K562 (cell line): Measurements from ENCODE around the gene PRKAR2B. TPM values are rescaled to one million over a fixed set of nuclear protein-coding genes. Genes with fewer than 3 reads are reported as not detected.
A peak's percentile ranks its signal among the peaks of the same experiment; 100 is the strongest.

Experiments
- ARID1B ChIP-seq: fragments of 450-650 bp; IDR thresholded peaks from 2 replicates; pipeline ENCODE4 v1.6.1; 2016; ENCODE audit warnings: antibody characterized with exemption, mild to moderate bottlenecking, inconsistent platforms
- CXXC5 ChIP-seq: fragments of 250-450 bp; sonication (Bioruptor Pico); IDR thresholded peaks from 2 replicates; pipeline ENCODE4 v1.8.0; 2022; ENCODE audit warnings: inconsistent platforms, mild to moderate bottlenecking, moderate library complexity
- FOSL1 ChIP-seq: fragments of 200-800 bp; sonication (Bioruptor generic); conservative IDR thresholded peaks from 2 replicates; pipeline ENCODE4 v1.6.1; 2016; ENCODE audit warnings: missing genetic modification characterization, missing compliant biosample characterization
- HDGF ChIP-seq: fragments of 450-650 bp; IDR thresholded peaks from 2 replicates; pipeline ENCODE4 v1.6.1; 2016
- HIVEP1 ChIP-seq: fragments of 250-450 bp; sonication (Bioruptor Pico); IDR thresholded peaks from 2 replicates; pipeline ENCODE4 v1.4.0; 2020; ENCODE audit warnings: mild to moderate bottlenecking
- KLF1 ChIP-seq: fragments of 450-650 bp; IDR thresholded peaks from 2 replicates; pipeline ENCODE4 v1.6.1; 2016; ENCODE audit warnings: missing genetic modification characterization, missing compliant biosample characterization
- MEIS2 ChIP-seq: fragments of 450-650 bp; IDR thresholded peaks from 2 replicates; pipeline ENCODE4 v1.6.1; 2014; ENCODE audit warnings: mild to moderate bottlenecking; ENCODE audit not compliant: partially characterized antibody
- MIER1 ChIP-seq: fragments of 450-650 bp; IDR thresholded peaks from 2 replicates; pipeline ENCODE4 v1.6.1; 2016; ENCODE audit warnings: antibody characterized with exemption, mild to moderate bottlenecking, low read depth
- MYC ChIP-seq, 2 experiments: fragments of 250-450 bp in 1 of 2; sonication (Bioruptor Pico) in 1 of 2; IDR thresholded peaks; 2 replicates each; pipeline versions ENCODE4 v1.5.1 to v1.6.1; 2012 to 2021; ENCODE audit warnings: low read depth in 2 of 2, borderline replicate concordance in 1 of 2, improper control_type of control experiment in 1 of 2, low read length in 1 of 2, mild to moderate bottlenecking in 1 of 2, moderate library complexity in 1 of 2
- NFYB ChIP-seq: IDR thresholded peaks from 2 replicates; pipeline ENCODE4 v1.6.1; 2011; ENCODE audit warnings: mild to moderate bottlenecking, moderate library complexity; ENCODE audit not compliant: insufficient read length; ENCODE audit errors: extremely low read depth
- RBBP5 ChIP-seq: fragments of 200-600 bp; sonication (generic); IDR thresholded peaks from 2 replicates; pipeline ENCODE4 v1.6.1; 2012; ENCODE audit warnings: borderline replicate concordance, mild to moderate bottlenecking, low read length, control low read depth, inconsistent platforms; ENCODE audit not compliant: insufficient read depth, poor library complexity, severe bottlenecking
- RHOXF2B ChIP-seq: fragments of 250-450 bp; sonication (Bioruptor Pico); conservative IDR thresholded peaks from 2 replicates; pipeline ENCODE4 v1.5.1; 2021
- SPI1 ChIP-seq: IDR thresholded peaks from 2 replicates; pipeline ENCODE4 v1.6.1; 2011; ENCODE audit warnings: low read depth, low read length, control low read depth, borderline replicate concordance
- TGIF2 ChIP-seq: sonication (generic); formaldehyde crosslinking; IDR thresholded peaks from 2 replicates; pipeline ENCODE4 v1.8.1; 2022; ENCODE audit warnings: mild to moderate bottlenecking, missing genetic modification reagents, moderate library complexity
- ZNF274 ChIP-seq: IDR thresholded peaks from 2 replicates; pipeline ENCODE4 v1.6.1; 2011; ENCODE audit warnings: low read depth, mild to moderate bottlenecking, low read length, moderate library complexity, borderline replicate concordance
- ZNF316 ChIP-seq: fragments of 450-650 bp; IDR thresholded peaks from 2 replicates; pipeline ENCODE4 v1.6.1; 2016
- ZNF717 ChIP-seq: fragments of 250-450 bp; sonication (Bioruptor Pico); IDR thresholded peaks from 2 replicates; pipeline ENCODE4 v1.5.0; 2021
- polyA plus RNA-seq, 8 experiments: library from polyadenylated mRNA; depleted of rRNA in 4 of 8; stranded (reverse) in 5 of 8; unstranded in 3 of 8; fragments of >200 nt; fragmentation: Nextera tagmentation in 2 of 8; fragmentation: Illumina TruSeq in 1 of 8; extraction: Ambion mirVana in 2 of 8; extraction: Trizol in 1 of 8; gene quantifications; 2 replicates each; pipeline versions ENCODE4 v1.2.1 to v1.2.3, GENCODE V29; 2011 to 2014; ENCODE audit warnings: inconsistent platforms in 1 of 8, missing spikeins in 1 of 8
- total RNA-seq, 7 experiments: library from RNA; depleted of rRNA in 6 of 7; stranded (reverse); fragments of >200 nt in 6 of 7; fragmentation: Illumina TruSeq in 2 of 7; extraction: Trizol in 2 of 7; gene quantifications; 2 replicates each; pipeline versions ENCODE4 v1.2.1 to v1.2.3, GENCODE V29; 2011 to 2021; ENCODE audit warnings: low replicate concordance in 1 of 7
- TF ChIP-seq, protein P1 (sequence below), 2 experiments: fragments of 450-650 bp in 1 of 2; sonication (generic) in 1 of 2; formaldehyde crosslinking in 1 of 2; IDR thresholded peaks in 1 of 2; conservative IDR thresholded peaks in 1 of 2; 2 replicates each; pipeline versions ENCODE4 v1.6.1 to v1.8.1; 2016 to 2023; ENCODE audit warnings: mild to moderate bottlenecking in 2 of 2, moderate library complexity in 2 of 2, inconsistent platforms in 1 of 2, missing genetic modification reagents in 1 of 2
- TF ChIP-seq, protein P2 (sequence below): fragments of 250-450 bp; sonication (Bioruptor Pico); IDR thresholded peaks from 2 replicates; pipeline ENCODE4 v1.5.0; 2020; ENCODE audit warnings: mild to moderate bottlenecking
- TF ChIP-seq, protein P3 (sequence below): fragments of 450-650 bp; IDR thresholded peaks from 2 replicates; pipeline ENCODE4 v1.6.1; 2016; ENCODE audit warnings: antibody characterized with exemption
- TF ChIP-seq, protein P4 (sequence below): sonication (generic); formaldehyde crosslinking; IDR thresholded peaks from 2 replicates; pipeline ENCODE4 v1.8.1; 2023; ENCODE audit warnings: mild to moderate bottlenecking, missing genetic modification reagents

The PRKAR2B gene
- total and polyA plus RNA-seq, 9 of the 15 experiments (the other 6 are each of a cell fraction or from before 2014, with no cell fraction given): 59.0 to 173 (median 129) TPM

DNA sequence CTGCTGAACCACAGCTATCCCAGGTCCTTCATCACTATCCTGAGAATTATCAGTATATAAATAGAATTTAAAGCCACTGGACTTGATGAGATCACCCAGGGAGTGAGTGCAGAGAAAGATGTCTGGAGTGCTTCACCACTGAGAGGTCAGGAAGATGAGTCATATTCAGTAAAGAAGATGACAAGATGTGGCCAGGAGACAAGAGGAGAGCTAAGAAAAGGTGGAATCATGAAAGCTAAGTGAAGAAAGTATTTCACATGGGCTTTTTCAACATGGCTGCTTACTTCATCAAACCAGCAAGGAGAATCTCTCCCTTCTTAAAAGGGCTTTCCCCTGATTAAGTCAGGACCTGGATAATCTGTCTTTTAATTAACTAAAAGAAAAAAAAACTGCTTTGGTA is 9.1 kb upstream of the PRKAR2B start (continued):
- TF ChIP-seq, protein P1, sequence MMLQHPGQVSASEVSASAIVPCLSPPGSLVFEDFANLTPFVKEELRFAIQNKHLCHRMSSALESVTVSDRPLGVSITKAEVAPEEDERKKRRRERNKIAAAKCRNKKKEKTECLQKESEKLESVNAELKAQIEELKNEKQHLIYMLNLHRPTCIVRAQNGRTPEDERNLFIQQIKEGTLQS (IDR thresholded peaks at IDR 0.05): peak; percentile 100
- TF ChIP-seq, protein P1 (CRISPR knock-in tag; conservative IDR thresholded peaks at IDR 0.05): peak; percentile 97
- no peak for TF ChIP-seq ZNF316
- TF ChIP-seq CXXC5: no peak; the same call in none of the 2 replicates
- TF ChIP-seq, protein P2, sequence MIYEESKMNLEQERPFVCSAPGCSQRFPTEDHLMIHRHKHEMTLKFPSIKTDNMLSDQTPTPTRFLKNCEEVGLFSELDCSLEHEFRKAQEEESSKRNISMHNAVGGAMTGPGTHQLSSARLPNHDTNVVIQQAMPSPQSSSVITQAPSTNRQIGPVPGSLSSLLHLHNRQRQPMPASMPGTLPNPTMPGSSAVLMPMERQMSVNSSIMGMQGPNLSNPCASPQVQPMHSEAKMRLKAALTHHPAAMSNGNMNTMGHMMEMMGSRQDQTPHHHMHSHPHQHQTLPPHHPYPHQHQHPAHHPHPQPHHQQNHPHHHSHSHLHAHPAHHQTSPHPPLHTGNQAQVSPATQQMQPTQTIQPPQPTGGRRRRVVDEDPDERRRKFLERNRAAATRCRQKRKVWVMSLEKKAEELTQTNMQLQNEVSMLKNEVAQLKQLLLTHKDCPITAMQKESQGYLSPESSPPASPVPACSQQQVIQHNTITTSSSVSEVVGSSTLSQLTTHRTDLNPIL (CRISPR knock-in tag): no peak
- TF ChIP-seq NFYB: no peak
- no peak for TF ChIP-seq TGIF2 (CRISPR knock-in tag)
- peak; percentile 88 for TF ChIP-seq MEIS2
- TF ChIP-seq, protein P3, sequence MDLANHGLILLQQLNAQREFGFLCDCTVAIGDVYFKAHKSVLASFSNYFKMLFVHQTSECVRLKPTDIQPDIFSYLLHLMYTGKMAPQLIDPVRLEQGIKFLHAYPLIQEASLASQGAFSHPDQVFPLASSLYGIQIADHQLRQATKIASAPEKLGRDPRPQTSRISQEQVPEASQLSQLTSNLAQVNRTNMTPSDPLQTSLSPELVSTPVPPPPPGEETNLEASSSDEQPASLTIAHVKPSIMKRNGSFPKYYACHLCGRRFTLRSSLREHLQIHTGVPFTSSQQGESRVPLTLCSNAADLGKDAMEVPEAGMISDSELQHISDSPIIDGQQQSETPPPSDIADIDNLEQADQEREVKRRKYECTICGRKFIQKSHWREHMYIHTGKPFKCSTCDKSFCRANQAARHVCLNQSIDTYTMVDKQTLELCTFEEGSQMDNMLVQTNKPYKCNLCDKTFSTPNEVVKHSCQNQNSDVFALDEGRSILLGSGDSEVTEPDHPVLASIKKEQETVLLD: peak; percentile 64; the same call in 1 of the 2 replicates
- TF ChIP-seq RBBP5: no peak
- TF ChIP-seq MYC (IDR thresholded peaks at IDR 0.05; ENCODE audit: low read depth, low read length): peak; percentile 9; the same call in 1 of the 2 replicates
- no peak for TF ChIP-seq MYC (CRISPR knock-in tag; IDR thresholded peaks at IDR 0.05; ENCODE audit: borderline replicate concordance, low read depth)
- no peak for TF ChIP-seq HIVEP1 (CRISPR knock-in tag)
- TF ChIP-seq RHOXF2B (CRISPR knock-in tag): no peak
- TF ChIP-seq, protein P4, sequence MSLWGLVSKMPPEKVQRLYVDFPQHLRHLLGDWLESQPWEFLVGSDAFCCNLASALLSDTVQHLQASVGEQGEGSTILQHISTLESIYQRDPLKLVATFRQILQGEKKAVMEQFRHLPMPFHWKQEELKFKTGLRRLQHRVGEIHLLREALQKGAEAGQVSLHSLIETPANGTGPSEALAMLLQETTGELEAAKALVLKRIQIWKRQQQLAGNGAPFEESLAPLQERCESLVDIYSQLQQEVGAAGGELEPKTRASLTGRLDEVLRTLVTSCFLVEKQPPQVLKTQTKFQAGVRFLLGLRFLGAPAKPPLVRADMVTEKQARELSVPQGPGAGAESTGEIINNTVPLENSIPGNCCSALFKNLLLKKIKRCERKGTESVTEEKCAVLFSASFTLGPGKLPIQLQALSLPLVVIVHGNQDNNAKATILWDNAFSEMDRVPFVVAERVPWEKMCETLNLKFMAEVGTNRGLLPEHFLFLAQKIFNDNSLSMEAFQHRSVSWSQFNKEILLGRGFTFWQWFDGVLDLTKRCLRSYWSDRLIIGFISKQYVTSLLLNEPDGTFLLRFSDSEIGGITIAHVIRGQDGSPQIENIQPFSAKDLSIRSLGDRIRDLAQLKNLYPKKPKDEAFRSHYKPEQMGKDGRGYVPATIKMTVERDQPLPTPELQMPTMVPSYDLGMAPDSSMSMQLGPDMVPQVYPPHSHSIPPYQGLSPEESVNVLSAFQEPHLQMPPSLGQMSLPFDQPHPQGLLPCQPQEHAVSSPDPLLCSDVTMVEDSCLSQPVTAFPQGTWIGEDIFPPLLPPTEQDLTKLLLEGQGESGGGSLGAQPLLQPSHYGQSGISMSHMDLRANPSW (CRISPR knock-in tag): no peak
- TF ChIP-seq HDGF: no peak
- no peak for TF ChIP-seq ZNF717 (CRISPR knock-in tag)
- no peak for TF ChIP-seq MIER1
- peak; percentile 97 for TF ChIP-seq ARID1B
- peak; percentile 99 for TF ChIP-seq FOSL1 (tag)
- TF ChIP-seq KLF1 (tag): no peak
- no peak for TF ChIP-seq SPI1
- TF ChIP-seq ZNF274: no peak
